ENCODE measurements around the gene CRYBA4. TPM values are rescaled to one million over a fixed set of nuclear protein-coding genes. Genes with fewer than 3 reads are reported as not detected.
A peak's percentile ranks its signal among the peaks of the same experiment; 100 is the strongest.

CRYBA4 gene
- total RNA-seq, 1 experiment from 2014 or later, result 0.52 TPM

DNA sequence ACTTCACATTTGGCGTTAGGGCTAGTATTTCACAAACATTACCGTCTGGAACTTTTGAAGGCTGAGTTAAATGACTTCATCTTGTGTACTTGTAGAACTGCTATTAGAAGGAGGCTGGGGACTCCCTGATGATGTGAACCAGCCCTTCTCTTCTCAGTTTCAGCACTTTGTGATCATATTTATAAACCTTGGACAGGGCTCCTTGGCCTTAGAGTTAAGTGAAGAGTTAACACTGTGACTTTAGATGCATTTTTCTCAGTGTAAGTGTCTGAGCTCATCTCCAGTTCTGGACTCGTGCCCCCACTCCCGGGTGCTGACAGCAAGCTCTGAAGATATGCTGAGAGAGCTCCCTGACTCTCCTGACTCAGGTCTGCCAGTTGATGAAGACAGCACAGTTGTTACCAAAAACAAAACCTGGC lies 44.1 kb downstream of the CRYBA4 start:
- no peaks in the 10 kb centered on the region for H3K9me3 Mint-ChIP-seq
- no peak overlapping the region for H2AFZ ChIP-seq (ENCODE audit: low read length)
- no peak overlapping the region for H4K8ac ChIP-seq (replicated peaks; ENCODE audit: insufficient read length, low read depth, low read length)
- no peak overlapping the region for H2BK5ac ChIP-seq (ENCODE audit: insufficient read length, low read length)
- no peaks in the 10 kb centered on the region; the same call in 1 of the 2 replicates for H3K79me2 ChIP-seq (ENCODE audit: insufficient read depth, low read length)
- H4K20me1 ChIP-seq (ENCODE audit: control insufficient read depth, insufficient read depth, insufficient read length), result no peaks in the 10 kb centered on the region
- H3K4me1 Mint-ChIP-seq, result peaks cover 38 to 67% of the 10 kb centered on the region in 2 experiments
- H3K18ac ChIP-seq (ENCODE audit: insufficient read length, low read depth, low read length), result no peak overlapping the region
- H2BK12ac ChIP-seq (ENCODE audit: insufficient read length, low read depth, low read length), result no peak overlapping the region
- H3K23me2 ChIP-seq (ENCODE audit: insufficient read length, low read depth, low read length, poor library complexity, severe bottlenecking), result no peaks in the 10 kb centered on the region
- TF ChIP-seq, protein P1, sequence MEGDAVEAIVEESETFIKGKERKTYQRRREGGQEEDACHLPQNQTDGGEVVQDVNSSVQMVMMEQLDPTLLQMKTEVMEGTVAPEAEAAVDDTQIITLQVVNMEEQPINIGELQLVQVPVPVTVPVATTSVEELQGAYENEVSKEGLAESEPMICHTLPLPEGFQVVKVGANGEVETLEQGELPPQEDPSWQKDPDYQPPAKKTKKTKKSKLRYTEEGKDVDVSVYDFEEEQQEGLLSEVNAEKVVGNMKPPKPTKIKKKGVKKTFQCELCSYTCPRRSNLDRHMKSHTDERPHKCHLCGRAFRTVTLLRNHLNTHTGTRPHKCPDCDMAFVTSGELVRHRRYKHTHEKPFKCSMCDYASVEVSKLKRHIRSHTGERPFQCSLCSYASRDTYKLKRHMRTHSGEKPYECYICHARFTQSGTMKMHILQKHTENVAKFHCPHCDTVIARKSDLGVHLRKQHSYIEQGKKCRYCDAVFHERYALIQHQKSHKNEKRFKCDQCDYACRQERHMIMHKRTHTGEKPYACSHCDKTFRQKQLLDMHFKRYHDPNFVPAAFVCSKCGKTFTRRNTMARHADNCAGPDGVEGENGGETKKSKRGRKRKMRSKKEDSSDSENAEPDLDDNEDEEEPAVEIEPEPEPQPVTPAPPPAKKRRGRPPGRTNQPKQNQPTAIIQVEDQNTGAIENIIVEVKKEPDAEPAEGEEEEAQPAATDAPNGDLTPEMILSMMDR (conservative IDR thresholded peaks at IDR 0.05), result no peak; the same call in 2 of the 3 replicates
- H3K79me1 ChIP-seq (ENCODE audit: insufficient read depth, low read depth, low read length, poor library complexity, severe bottlenecking), result no peaks in the 10 kb centered on the region
- H3K36me3 Mint-ChIP-seq (ENCODE audit: insufficient read depth in 1 of 3, low read depth in 3 of 3), result peaks cover 46 to 96% (median 74%) of the 10 kb centered on the region in 3 experiments; a peak in 6 of 7 replicates
- H2AK5ac ChIP-seq (ENCODE audit: insufficient read length, low read length), result no peak overlapping the region
- H4K91ac ChIP-seq (ENCODE audit: insufficient read length, low read depth, low read length), result no peak overlapping the region
- no peaks in the 10 kb centered on the region for H3K27me3 Mint-ChIP-seq (ENCODE audit: low read depth)
- no peak overlapping the region for H2BK20ac ChIP-seq (ENCODE audit: low read depth, low read length, poor library complexity, severe bottlenecking)
- H3K9me3 ChIP-seq (ENCODE audit: control insufficient read depth, low read depth, low read length), result no peaks in the 10 kb centered on the region
- H3K23ac ChIP-seq (ENCODE audit: insufficient read length, low read depth, low read length), result no peak overlapping the region
- no peak overlapping the region for H3K9ac ChIP-seq (ENCODE audit: extremely low read depth, insufficient read length, low read length)
- H3K56ac ChIP-seq (ENCODE audit: insufficient read length, low read depth, low read length), result no peak overlapping the region
- H4K5ac ChIP-seq (ENCODE audit: insufficient read length, low read depth, low read length), result no peak overlapping the region
- no peak overlapping the region for H3K4ac ChIP-seq (ENCODE audit: low read depth, low read length)
- no peak for DNase-seq
- H2BK120ac ChIP-seq (ENCODE audit: low read depth, low read length, poor library complexity, severe bottlenecking), result no peak overlapping the region
- no peak overlapping the region for H3K14ac ChIP-seq (ENCODE audit: insufficient read depth, low read length)
- no peaks in the 10 kb centered on the region; the same call in 1 of the 2 replicates for H3K4me1 ChIP-seq (ENCODE audit: insufficient read depth, low read length)
- no peak overlapping the region for H3K4me3 Mint-ChIP-seq
- no peak overlapping the region for H2BK15ac ChIP-seq (ENCODE audit: low read depth, low read length)
- WGBS (ENCODE audit: extremely low coverage, insufficient read length, low lambda C conversion rate), result no CpG with 5 or more reads among the region's 4 CpGs
- H3K27me3 ChIP-seq (ENCODE audit: insufficient read depth, low read length), result no peaks in the 10 kb centered on the region
- peak overlapping the region in 1 of 3 experiments; percentile 76; a peak in 1 of 7 replicates for H3K27ac Mint-ChIP-seq
- no peak overlapping the region for H3K27ac ChIP-seq (ENCODE audit: insufficient read length, low read depth, low read length)
- no peak overlapping the region for H3K4me2 ChIP-seq (ENCODE audit: insufficient read depth, insufficient read length, low read length)
- no peak overlapping the region for H3T11ph ChIP-seq (ENCODE audit: low read length)
